GM18870 (cell line): ENCODE data around the gene C1QTNF5.
"Not testable (repeated sequence)": the region's sequence is repeated elsewhere in the genome, so short reads cannot be mapped to it uniquely, and the experiment has no call there.

Experiments
- ATAC-seq: cut with Tn5 transposase; IDR thresholded peaks from one replicate; pipeline ENCODE4 v1.9.1; 2021; ENCODE audit warnings: moderate library complexity; ENCODE audit not compliant: unreplicated experiment

C1QTNF5 gene, protein sequence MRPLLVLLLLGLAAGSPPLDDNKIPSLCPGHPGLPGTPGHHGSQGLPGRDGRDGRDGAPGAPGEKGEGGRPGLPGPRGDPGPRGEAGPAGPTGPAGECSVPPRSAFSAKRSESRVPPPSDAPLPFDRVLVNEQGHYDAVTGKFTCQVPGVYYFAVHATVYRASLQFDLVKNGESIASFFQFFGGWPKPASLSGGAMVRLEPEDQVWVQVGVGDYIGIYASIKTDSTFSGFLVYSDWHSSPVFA

DNA sequence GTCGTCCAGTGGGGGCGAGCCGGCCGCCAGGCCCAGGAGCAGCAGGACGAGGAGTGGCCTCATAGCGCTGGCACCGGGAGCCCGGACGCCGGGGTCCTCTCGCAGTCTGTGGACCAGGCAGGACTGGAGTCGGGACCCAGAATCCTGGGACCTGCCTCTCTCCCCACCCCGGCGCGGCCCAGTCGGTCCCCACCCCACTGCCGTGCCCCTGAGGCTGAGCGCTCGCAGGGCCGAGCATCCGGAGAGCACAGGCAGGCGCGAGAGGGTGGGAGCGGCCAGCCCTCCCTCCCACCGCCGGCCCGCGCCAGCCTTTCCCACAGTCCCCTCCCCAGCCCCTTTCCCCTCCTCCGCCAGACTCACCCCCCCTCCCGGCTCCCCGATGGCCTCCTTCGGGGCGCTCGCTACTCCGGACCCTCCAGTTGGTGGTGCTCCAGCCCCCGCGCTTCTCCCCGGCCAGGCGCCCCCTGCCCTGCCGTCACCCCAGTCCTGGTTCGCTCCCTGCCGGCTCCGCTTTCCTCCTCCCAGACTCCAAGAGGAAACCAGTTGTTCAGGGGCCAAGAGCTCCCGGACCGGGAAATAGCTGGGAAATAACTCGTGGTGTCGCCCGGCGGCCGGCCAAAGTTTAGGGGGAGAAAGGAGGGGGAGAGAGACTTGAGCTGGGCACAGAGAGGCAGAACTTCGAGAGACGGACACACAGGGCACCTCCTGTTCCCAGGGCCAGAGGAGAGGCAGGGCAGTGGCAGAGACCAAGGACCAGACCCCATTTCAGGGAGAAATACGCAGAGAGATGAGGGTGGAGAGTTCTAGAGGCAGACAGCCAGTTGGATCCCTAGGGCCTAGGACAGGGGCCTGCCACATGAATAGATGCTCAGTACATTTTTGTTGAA lies at the start of gene C1QTNF5:
Gene C1QTNF5 (minus strand): TSS at position 549 of the 887 bp plus-strand sequence. CDS start 486 bp downstream, at position 63.
- ATAC-seq = no peak

DNA sequence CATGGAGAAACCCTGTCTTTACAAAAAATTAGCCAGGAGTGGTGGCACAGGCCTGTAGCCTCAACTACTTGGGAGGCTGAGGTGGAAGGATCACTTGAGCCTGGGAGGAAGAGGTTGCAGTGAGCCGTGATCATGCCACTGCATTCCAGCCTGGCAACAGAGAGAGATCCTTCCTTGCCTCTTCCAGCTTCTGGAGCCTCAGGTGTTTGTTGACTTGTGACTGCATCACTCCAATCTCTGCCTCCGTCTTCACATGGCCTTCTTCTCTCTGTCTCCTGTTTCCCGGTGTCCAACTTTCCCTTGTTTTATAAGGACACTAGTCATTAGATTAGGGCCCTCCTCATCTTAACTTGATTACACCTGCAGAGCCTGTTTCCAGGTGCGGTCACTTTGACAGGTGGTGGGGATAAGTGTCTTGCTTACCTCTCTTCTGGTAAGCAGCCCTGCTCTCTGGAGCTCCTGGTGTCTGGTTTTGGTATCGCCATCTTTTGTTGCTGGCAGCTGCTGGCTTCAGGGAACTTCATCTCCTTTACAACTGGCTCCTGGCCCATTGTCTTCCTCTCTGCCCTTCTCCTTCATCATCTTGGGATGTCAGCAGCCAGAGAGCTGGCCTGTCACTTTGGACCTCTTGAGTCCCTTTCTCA lies 49.0 kb upstream of the C1QTNF5 start:
- ATAC-seq = no peak

DNA sequence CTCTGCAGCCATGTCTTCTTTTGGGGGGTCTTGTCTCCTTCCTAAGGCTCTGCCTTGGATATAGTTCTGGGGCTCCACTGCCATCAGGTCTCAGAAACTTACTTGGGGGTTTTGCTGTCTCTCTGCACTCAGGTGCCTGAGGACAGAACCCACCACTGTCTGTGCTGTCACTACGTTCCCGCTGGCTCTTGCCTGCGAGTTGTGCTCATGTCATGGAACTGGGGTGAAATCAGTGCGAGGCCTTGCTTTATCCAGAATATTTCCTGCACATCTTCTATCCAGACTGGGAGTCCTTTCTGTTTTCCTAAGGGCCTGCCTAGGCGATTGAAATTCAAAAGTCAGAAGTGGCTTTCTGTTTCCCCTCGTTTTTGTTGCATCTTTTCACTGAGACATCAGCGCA lies 47.4 kb upstream of the C1QTNF5 start:
- ATAC-seq = no peak

DNA sequence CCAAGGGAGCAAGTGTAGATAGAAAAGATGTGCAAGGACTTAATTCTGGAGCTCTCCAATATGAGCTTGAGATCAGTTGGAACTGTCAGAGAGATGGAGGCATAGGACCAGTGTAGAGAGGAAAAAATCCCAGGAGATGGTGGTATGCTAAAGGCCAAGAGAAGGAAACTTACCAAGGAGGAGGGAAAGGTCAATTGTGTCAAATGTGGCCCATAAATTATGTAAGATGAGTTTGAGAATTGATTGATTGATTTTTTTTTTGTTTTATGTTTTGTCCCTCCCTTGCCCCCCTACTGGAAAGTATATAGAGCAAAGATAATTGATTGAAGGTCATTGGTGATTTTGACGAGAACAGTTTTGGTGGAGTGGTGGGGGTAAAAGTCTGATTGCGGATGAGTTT lies 43.6 kb upstream of the C1QTNF5 start:
- ATAC-seq = no peak

DNA sequence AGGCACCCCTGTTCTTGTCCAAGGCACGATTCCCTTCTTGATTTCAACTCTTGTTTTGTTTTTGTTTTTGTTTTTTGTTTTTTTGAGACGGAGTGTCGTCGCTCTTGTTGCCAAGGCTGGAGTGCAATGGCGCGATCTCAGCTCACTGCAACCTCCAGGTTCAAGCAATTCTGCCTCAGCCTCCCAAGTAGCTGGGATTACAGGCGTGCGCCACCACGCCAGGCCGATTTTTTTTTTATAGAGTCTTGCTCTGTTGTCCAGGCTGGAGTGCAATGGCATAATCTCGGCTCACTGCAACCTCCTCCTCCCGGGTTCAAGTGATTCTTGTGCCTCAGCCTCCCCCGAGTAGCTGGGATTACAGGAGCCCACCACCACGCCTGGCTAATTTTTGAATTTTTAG lies 41.8 kb upstream of the C1QTNF5 start:
- not testable (repeated sequence) for ATAC-seq

DNA sequence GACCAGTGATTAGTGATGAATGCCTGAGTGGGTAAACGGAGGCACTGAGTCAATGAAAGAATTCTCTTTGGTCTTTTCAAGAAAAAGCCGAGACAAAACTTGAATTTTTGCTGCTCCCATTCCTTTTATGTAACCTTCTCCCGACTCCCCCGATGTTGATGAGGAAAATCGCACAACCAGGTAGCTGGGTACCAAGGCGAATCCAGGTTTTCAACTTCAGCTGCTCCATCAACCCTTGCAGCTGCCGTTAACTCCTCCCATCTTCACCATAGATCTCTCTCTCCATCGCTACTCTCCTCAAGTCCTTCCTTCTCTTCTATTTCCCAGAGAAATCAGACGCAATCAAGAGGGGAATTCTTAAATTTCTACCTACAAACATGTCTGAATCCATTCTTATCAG lies 41.4 kb upstream of the C1QTNF5 start:
- ATAC-seq = no peak

DNA sequence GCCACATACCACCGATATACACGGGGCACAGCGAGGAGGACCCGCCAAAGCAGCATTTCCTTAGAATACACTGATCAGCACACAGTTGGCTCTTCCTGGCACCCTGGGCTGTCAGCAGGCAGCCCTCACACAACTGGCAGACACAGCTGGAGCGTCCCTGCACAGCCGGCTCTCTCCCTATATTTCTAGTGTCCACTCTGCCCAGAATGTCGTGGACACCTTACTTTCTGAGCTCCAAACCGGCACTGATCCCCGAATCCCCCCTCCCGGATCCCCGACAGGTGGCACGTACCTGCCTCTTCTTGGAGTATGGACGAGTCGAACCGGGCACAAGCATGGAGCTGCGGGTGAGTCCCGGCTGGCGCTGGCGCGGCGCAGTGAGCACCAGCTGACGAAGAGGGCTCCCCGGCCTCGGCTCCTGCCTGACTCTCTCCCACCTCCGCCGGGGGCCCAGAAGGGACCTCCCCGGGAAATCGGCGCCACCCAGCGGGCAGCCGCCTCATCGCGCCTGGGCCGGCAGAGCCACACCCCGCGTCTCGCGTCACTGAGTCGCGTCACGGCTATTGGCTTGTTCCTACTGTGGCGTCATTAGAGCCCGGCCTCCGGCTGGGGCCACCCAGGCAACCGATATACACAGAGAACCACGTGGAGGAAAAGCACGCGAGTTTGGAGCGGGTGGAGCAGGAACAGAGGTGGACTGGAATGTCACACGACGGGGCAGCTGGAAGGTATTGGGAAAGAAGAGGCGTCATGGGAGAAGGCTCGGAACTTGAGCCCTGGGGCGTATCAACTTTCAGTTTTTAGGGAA lies 40.7 kb upstream of the C1QTNF5 start, which contains the start of gene USP2:
Gene USP2 (minus strand): TSS at position 510 of the 808 bp plus-strand sequence. CDS start 8,210 bp downstream, outside the sequence.
- ATAC-seq = peak; percentile 90

DNA sequence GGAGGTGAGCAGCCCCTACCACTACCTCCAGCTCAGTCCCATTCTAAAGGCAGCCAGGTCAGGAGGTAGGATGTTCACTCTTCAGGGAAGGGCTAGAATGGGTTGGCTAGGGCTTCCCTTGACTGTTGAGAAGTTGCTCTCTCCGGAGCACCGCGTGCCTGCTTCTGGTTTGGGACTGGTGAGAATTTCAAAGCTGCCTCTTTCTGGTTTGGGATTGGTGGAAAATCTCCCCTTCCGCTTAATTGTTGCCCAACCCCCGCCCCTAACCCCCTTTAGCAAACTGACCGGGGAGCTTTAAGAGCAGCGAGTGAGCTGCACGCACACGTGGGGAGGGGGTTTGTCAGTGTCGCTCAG lies 40.1 kb upstream of the C1QTNF5 start:
- ATAC-seq = no peak

DNA sequence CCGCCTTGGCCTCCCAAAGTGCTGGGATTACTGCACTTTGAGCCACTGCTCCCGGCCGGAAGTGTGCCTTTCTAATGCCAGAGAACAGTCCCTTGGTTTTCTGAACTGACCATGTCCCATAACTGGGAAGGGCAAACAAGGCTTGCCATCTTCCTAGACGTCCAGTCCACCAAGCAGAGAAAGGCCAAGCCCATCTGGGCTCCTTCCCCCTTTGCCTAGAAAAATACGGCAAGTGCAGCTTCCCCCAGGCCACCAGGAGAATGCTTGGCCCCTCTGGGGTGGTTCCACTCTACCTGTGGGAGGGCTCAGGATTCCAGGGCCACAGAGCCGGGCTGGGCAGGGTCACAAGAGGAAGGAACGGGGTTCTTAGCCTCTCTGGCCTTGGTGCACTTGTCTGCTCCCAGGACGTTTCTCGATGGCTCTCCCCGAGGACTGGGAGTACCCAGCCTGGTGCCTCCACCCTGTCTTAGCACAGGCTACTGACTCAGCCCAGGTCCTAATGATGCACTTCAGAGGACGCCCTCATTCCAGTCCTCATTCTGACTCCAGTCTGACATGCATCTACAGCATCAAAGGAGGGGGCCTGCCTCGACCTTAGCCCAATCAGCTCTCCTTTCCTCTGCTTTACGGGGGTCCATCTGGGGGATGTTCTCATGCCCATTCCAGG lies 39.6 kb upstream of the C1QTNF5 start:
- ATAC-seq = no peak

DNA sequence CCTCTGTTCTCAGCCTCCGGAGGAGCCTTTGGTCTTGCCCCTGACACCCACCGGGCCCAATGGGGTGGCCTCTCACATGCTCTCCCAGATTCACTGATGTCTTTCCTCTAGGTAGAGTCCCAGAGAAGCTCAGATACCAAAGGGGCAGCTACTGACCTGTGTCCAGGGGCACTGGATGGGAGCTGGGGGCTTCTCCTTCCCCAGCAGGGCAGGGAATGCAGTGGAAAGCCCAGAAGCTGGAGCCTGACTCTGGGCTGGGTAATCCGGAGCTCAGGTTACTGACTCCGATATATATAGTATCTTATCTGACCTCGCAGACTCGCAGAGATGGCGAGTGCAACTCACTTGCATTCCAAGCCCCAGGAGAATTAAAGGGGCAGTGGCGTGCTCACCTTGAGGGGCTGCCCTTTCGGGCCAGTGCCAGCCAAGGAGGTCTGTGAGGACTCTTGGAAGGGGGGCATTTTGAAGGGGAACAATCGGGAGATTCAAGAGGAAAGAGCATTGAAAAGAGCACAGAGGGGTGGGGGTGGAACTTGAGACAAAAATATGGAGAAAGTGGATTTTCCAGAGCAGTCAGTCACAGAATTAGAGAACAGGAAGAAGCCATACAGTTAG lies 38.3 kb upstream of the C1QTNF5 start:
- no peak for ATAC-seq

DNA sequence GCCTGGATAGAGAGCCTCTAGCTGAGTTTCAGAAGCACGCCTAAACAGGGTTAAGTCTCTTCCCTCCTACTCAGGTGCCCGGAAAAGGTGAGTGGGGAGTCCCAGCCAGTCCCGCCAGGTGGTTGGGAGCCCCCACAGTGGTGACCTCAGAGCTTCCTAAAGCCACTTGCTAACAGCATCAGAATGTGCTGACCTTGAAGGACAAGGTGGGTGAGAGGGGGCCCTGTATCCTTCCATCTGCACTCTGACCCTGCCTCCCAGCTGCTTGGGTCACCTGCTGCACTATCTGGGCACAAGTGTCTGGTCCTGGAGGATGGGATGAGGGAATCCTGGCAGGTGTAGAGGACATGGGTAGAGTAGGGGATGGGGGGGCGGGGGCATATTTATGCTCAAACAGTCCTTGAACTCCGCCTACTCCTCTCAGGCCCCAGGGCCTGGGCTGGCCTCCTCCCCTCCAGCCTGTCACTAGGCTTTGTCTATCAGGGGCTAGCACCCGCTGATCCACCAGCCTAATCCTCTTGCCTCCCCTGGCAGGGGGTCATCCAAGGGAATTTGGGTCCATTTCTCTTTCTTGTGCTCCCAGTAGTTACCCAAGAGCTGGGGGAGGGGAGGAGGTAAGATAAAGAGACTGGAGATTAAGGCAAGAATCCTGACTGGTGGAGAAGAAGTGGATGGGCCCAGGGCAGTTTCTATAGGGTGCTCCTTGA lies 37.4 kb upstream of the C1QTNF5 start:
- ATAC-seq = no peak

DNA sequence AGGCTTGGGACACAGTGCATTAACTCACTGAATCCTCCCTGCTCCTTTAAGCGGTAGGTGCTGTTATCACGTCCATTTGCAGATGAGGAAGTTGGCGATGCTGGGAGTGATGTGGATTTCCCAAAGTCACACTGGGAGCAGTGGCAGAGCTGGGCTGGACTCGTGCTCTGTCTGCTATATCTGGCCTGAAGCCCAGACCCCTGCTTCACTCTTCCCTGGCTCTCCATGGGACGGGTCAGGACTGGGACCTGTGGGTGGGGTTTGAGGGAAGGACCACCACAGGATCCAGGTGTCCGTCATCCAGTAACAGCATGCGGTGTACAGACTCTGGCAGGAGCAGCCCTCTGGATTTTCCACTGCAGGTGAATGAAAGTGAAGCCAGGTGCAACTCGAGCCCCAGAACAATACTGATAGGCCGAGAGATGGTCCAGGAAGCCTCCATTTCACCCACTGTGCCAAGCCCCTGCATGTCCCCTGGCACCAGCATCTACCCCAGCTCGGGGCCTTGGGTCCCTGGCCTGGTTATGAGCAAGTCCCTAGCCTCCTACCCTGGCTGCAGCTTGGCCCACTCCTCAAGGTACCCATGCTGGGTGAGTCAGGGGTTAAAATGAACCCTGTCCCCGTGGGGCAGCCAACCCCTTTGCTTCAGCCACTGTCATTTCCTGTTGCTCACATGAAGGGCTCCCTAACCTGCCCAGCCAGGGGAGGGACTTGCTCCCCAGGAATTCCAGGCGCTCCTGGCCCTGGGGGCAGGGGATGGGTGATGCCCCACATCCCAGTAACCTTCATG lies 36.6 kb upstream of the C1QTNF5 start:
- ATAC-seq = no peak

DNA sequence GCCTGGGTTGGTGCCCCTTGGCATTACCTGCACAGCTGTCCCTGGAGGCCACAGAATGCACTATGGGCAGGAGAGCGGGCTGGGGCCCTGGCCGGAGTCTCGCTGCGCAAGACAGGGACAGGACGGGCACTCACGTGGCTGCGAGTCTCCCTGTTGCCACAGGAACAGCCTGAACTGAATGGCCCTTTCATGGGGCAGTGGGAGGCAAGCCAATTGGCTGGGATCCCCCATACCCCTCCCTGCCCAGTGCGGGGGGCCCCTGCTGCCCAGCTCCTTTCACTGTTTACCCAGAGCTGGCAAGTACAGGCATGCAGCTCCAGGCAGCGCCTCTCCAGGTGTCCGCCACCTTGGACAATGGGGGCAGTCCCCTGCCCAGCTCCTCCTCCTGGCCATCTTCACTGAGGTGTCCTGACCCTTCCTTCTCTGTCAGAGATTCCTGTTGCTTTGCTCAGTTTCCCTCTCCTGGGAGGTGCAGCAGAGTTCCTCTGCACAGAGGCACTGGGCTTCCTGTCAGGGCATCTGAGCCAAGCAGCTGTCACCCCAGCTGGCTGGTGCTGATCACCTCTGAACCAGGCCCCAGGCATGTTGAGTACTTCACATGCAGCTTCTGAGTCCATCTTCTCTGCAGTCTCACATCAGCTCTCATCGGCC lies 35.6 kb upstream of the C1QTNF5 start:
- ATAC-seq = no peak

DNA sequence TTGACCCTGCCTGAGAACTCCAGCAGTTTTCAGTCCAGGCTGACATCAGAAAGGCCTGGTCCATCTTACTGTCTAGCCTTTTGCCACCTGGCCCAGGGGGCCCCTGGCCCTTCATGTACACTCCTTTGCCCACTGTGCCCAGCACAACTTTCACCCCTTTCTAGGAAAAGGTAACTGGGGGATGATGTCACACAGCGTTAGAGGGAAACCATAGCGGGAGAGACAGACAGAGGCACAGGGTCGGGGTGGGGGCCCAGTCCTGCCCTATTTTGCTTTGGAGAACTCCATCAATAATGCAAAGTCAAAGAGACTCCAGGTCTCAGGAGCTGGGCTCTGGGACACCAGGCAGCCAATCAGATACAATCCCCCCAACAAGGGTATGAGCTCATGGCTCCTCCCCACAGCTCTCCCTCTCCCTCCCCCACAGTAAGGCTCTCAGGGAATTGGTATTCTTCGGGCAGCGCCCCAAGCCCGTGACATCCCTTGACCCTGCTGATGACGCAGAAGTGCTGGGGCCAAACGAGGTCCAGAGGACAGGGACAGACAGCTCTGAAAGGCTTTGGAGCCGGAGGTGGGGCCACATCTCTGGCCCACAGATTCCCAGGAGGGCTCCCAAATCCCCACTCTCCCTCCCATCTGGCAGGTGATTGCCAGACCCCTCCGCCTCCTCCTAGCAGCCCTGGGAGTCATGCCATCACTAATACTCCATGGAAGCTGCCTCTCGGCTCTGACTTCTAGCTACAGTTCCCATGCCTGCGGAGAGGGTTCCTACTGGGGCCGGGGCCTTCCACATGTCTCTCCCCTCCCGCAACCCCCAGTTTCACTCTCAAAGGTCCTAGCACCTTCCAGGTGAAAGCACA lies 34.9 kb upstream of the C1QTNF5 start:
- ATAC-seq = no peak

DNA sequence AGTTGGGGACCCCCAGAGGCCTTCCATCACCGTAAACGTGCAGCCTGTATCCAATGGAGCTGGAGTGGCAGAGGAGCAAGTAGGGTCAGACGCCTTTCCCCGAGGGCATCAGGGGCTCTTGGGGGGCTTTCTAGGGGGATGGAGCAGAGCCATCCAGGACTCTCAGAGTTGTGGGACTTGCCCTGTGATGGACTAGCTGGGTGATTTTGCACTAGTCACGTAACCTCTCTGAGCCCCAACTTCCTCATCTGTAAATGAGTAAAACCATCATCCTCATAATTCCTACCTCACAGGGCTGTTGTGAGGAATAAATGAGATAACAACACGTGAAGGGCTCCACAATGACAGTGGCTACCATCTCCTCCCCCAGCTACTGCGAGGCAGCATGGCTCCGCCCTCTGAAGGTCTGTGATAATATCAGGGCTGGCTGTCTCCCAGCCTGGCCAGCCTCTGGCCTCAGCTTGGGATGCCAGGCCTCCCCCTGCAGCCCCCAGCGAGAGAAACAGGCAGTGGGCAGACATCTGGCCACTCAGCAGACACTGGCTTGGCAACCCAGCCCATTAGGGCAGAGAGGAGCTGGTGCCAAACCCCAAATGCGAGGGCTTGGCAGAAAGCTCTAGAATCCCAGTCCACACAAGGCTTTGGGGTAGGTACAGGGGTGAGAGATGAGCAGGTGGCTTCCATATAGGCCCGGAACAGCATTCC lies 34.1 kb upstream of the C1QTNF5 start:
- ATAC-seq = no peak

DNA sequence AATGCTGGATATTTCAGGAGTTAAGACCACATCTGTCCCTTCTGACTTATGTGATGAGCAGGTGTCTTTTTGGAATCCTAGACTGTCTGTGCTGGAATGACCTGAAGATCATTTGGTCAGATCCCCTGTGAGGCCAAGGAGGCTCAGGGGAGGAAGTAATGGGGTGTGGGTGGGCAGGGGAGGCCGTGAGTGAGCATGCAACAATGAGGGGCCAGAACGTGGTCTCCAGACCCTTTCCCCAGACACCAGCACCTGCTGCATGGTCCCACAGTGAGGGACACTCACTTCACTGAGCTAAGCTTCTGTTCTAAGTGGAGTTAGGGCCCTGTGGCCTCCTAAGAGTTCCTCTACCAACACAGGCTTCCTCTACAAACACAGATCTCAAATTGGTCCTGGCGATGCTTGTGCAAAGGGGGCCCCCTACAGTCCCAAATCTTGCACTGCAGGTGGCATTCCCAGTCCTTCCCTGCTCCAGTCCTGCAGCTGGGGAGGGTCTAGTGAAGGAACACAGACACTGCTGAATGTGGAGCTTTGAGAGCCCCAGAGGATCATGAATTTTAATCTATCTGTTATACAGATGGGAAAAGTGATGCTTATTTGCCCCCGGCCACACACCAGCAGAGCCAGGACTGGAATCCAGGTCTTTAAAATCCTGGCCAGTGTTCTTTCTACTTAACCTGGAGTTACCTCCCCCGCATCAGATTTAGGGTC lies 33.4 kb upstream of the C1QTNF5 start:
- ATAC-seq = no peak
